Measurements from ENCODE around the gene RNF113A. TPM values are rescaled to one million over a fixed set of nuclear protein-coding genes. Genes with fewer than 3 reads are reported as not detected.
"Not testable (repeated sequence)": the region's sequence is repeated elsewhere in the genome, so short reads cannot be mapped to it uniquely, and the experiment has no call there.

The RNF113A gene
- total RNA-seq, 4 donors from 2014 or later = 1.9 to 16.7 (median 10.1) TPM

DNA sequence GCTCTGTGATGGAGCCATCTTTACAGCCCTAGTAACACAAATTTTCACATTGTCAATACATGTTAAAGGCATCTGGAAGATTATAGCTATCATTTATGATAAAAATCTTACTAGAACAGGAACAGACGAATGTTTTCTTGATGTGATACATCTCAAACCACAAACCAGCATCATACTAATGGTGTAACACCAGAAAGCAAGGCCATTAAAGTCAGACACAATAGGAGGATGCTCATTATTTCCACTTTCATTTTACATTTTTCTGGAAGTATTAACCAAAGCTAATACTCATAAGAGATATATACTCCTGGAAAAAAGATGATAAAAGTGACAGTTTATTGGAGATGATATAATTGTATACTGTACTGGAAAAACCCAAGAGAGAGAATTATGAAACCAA lies 29.4 kb upstream of the RNF113A start:
- TF ChIP-seq CTCF (IDR thresholded peaks at IDR 0.05) = no peak
- Histone ChIP-seq H3K9me3 (no peaks in the 10 kb centered on the region), H3K36me3 (no peaks in the 10 kb centered on the region), H3K27ac (no peak overlapping the region), H3K4me3 (no peak overlapping the region), H3K27me3 (no peaks in the 10 kb centered on the region), H3K4me1 (no peaks in the 10 kb centered on the region)
- intact Hi-C loops (cut with DNase I; ENCODE audit: low total_unique reads) (no loop called here), in situ Hi-C loops (cut with MboI; ENCODE audit: low pct_ligation_motif_present in 1 of 4, low pct_unique_long_range_greater_than_20kb in 1 of 4, low sequenced_read_pairs in 3 of 4) (no loop called here)
- 59 to 80% methylated on average over 1 of the region's 1 CpG for WGBS, 2 donors (ENCODE audit: low coverage in 1 of 2)
- DNase-seq = no peak

DNA sequence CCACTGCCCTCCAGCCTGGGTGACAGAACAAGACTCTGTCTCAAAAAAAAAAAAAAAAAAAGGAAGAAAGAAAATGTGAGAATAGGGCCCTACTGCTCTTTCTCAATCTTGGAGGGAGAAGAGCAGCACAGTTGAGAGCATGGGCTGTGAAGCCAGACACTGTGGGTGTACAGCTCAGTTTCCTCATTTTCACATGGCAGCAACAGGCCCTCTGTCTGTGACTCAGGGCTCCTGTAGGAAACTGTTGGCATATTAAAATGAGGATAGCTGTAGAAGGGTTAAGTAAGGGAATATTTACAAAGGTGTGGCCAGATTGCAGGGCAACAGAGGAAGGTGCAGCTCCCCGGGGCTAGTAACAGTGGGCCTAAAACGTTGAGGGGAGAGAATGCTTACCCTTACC lies 27.6 kb upstream of the RNF113A start:
- intact Hi-C loops (cut with DNase I; ENCODE audit: low total_unique reads) (no loop called here), in situ Hi-C loops (cut with MboI; ENCODE audit: low pct_ligation_motif_present in 1 of 4, low pct_unique_long_range_greater_than_20kb in 1 of 4, low sequenced_read_pairs in 3 of 4) (no loop called here)
- DNase-seq = peak; percentile 10
- Histone ChIP-seq H3K4me3 (no peak overlapping the region), H3K36me3 (no peaks in the 10 kb centered on the region), H3K27me3 (no peaks in the 10 kb centered on the region), H3K27ac (peak overlapping the region in 1 of 4 donors; percentile 28), H3K4me1 (no peaks in the 10 kb centered on the region), H3K9me3 (no peaks in the 10 kb centered on the region)
- TF ChIP-seq EP300 (IDR thresholded peaks at IDR 0.05; ENCODE audit: low read depth) (no peak), POLR2AphosphoS5 (IDR thresholded peaks at IDR 0.05) (no peak), CTCF (IDR thresholded peaks at IDR 0.05) (no peak)
- 15% methylated on average over 2 of the region's 2 CpGs; no CpG with 5 or more reads in 1 of the 2 donors for WGBS, 2 donors (ENCODE audit: low coverage in 1 of 2)

GRCh38 chrX:119895843-119896326 lies 24.4 kb upstream of the RNF113A start, which contains the start of gene AKAP14:
Gene AKAP14 (plus strand): TSS chrX:119895893. CDS start chrX:119903224, 7,331 bp downstream.
- WGBS, 2 donors (ENCODE audit: low coverage in 1 of 2) = 80% methylated on average over 4 of the region's 4 CpGs; no CpG with 5 or more reads in 1 of the 2 donors
- Histone ChIP-seq H3K27ac (no peak within 1 kb of the TSS), H3K27me3 (no peaks in the 10 kb centered on the region), H3K4me1 (no peaks in the 10 kb centered on the region), H3K4me3 (no peak within 1 kb of the TSS), H3K9me3 (no peaks in the 10 kb centered on the region), H3K36me3 (no peaks in the 10 kb centered on the region)
- DNase-seq = no peak
- TF ChIP-seq CTCF (IDR thresholded peaks at IDR 0.05) (no peak), EP300 (IDR thresholded peaks at IDR 0.05; ENCODE audit: low read depth) (no peak), POLR2A (IDR thresholded peaks at IDR 0.05) (no peak), POLR2AphosphoS5 (IDR thresholded peaks at IDR 0.05) (no peak)
- intact Hi-C loops (cut with DNase I; ENCODE audit: low total_unique reads) (no loop called here), in situ Hi-C loops (cut with MboI; ENCODE audit: low pct_ligation_motif_present in 1 of 4, low pct_unique_long_range_greater_than_20kb in 1 of 4, low sequenced_read_pairs in 3 of 4) (no loop called here)

DNA sequence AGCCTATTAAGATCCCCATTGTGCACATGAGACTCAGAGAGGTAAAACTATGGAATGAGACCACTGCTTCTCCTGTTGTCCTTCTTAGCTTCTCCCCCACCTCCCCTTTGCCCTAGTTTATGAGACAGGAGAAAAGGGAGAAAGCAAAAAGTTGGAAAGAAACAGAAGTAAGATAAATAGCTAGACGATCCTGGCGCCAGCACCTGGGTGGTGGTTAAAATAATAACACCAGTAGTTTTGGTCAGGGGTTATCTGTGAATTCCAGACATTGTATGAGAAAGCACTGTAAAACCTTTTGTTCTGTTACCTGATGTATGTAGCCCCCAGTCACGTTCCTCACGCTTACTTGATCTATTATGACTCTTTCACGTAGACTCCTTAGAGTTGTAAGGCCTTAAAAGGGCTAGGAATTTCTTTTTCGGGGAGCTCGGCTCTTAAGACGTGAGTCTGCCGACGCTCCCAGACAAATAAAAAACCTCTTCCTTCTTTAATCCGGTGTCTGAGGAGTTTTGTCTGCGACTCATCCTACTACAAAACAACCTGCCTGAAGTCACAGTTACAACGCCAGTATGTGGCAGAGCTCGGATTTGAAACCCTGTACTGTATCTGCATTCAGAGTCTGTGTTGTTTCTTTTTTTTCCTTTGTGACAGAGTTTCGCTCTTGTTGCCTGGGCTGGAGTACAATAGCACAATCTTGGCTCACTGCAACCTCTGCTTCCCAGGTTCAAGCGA lies 20.6 kb upstream of the RNF113A start:
- WGBS, 2 donors (ENCODE audit: low coverage in 1 of 2) = 62 to 74% methylated on average over 3 to 16 of the region's 16 CpGs

GRCh38 chrX:119890626-119891025 lies 19.1 kb upstream of the RNF113A start:
- H3K27me3 ChIP-seq; DNase-seq; H3K9me3 ChIP-seq; intact Hi-C loops (cut with DNase I; ENCODE audit: low total_unique reads); H3K27ac ChIP-seq; H3K36me3 ChIP-seq; H3K4me1 ChIP-seq; H3K4me3 ChIP-seq; in situ Hi-C loops (cut with MboI; ENCODE audit: low pct_ligation_motif_present in 1 of 4, low pct_unique_long_range_greater_than_20kb in 1 of 4, low sequenced_read_pairs in 3 of 4): not testable (repeated sequence)
- 91% methylated on average over 35 of the region's 36 CpGs; no CpG with 5 or more reads in 1 of the 2 donors for WGBS, 2 donors (ENCODE audit: low coverage in 1 of 2)

More for the DNA sequence above, 20.6 kb upstream of the RNF113A start:
- H3K27ac ChIP-seq; H3K36me3 ChIP-seq; H3K27me3 ChIP-seq; H3K4me3 ChIP-seq; intact Hi-C loops (cut with DNase I; ENCODE audit: low total_unique reads); DNase-seq; in situ Hi-C loops (cut with MboI; ENCODE audit: low pct_ligation_motif_present in 1 of 4, low pct_unique_long_range_greater_than_20kb in 1 of 4, low sequenced_read_pairs in 3 of 4); H3K9me3 ChIP-seq; H3K4me1 ChIP-seq: not testable (repeated sequence)
